A549 (cell line): ENCODE measurements around the gene FANCC.

ENCODE experiments used
- BHLHE40 ChIP-seq: IDR thresholded peaks from 2 replicates; pipeline ENCODE4 v1.6.1; 2012; ENCODE audit warnings: low read depth, low read length, inconsistent platforms
- CTCF ChIP-seq: fragments of >200 bp; sonication (Bioruptor Twin); formaldehyde crosslinking; IDR thresholded peaks from 3 replicates; pipeline ENCODE4 v1.5.1; 2016
- HEYL ChIP-seq: fragments of 250-450 bp; sonication (Bioruptor Pico); IDR thresholded peaks from 2 replicates; pipeline ENCODE4 v1.8.0; 2021; ENCODE audit warnings: mild to moderate bottlenecking, moderate library complexity
- HOXA7 ChIP-seq: fragments of 250-450 bp; sonication (Bioruptor Pico); IDR thresholded peaks from 2 replicates; pipeline ENCODE4 v1.5.0; 2020; ENCODE audit warnings: mild to moderate bottlenecking, moderate library complexity
- HOXB13 ChIP-seq: fragments of 250-450 bp; sonication (Bioruptor Pico); IDR thresholded peaks from 2 replicates; pipeline ENCODE4 v1.5.0; 2020; ENCODE audit warnings: low read depth, mild to moderate bottlenecking, moderate library complexity
- MYC ChIP-seq: IDR thresholded peaks from 2 replicates; pipeline ENCODE4 v1.6.1; 2012; ENCODE audit warnings: mild to moderate bottlenecking, inconsistent platforms, low read length, improper control_type of control experiment, borderline replicate concordance
- NR3C1 ChIP-seq: fragments of >200 bp; sonication (Bioruptor Twin); formaldehyde crosslinking; IDR thresholded peaks from 3 replicates; pipeline ENCODE4 v1.6.1; 2017
- POLR2A ChIP-seq: IDR thresholded peaks from 2 replicates; pipeline ENCODE4 v1.6.1; 2012; ENCODE audit warnings: mild to moderate bottlenecking, low read length
- POLR2AphosphoS2 ChIP-seq: conservative IDR thresholded peaks from 2 replicates; pipeline ENCODE4 v1.6.1; 2012; ENCODE audit warnings: low read length, improper control_type of control experiment, inconsistent platforms

DNA sequence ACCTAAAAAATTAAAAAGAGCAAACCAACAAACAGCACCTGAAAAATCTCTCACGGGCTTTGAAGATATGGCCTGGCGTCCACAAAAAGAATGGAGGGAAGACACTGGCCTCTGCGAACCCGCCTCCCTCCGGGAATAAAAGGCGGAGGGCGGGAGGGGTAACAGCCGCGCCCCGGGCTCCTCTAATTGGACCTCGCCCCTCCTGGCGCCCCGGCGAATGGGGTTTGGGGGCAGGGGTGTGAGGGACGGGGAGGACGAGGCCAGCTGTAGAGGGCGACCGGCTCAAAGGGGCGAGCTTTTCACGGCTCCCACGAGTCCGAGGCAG is 753 bp downstream of the FANCC start:
- no peak for TF ChIP-seq CTCF
- no peak for TF ChIP-seq BHLHE40
- no peak for TF ChIP-seq HOXA7 (CRISPR knock-in tag)
- no peak for TF ChIP-seq MYC
- no peak for TF ChIP-seq POLR2AphosphoS2
- TF ChIP-seq POLR2A: no peak; the same call in 1 of the 2 replicates
- TF ChIP-seq HOXB13: no peak
- TF ChIP-seq NR3C1: no peak
- no peak for TF ChIP-seq HEYL (CRISPR knock-in tag)
